Left renal pelvis (tissue), 4 donors: Measurements from ENCODE around the gene NRBF2. TPM values are rescaled to one million over a fixed set of nuclear protein-coding genes. Genes with fewer than 3 reads are reported as not detected.
"Not testable (repeated sequence)": the region's sequence is repeated elsewhere in the genome, so short reads cannot be mapped to it uniquely, and the experiment has no call there.

Experiments used
- DNase-seq, 4 donors: peaks; one replicate each; pipeline ENCODE4 v3.0.0-alpha.2; 2013; ENCODE audit warnings: low read depth in 4 of 4, low spot score in 3 of 4
- polyA plus RNA-seq, 4 donors: library from polyadenylated mRNA; unstranded; fragments of 120-200 nt; gene quantifications; one replicate each; pipeline ENCODE4 v1.2.1, GENCODE V29; 2013; ENCODE audit not compliant: insufficient read length in 4 of 4

NRBF2 gene
- polyA plus RNA-seq, 4 donors = 20.4 to 28.3 (median 22.9) TPM

GRCh38 chr10:63116452-63117072 is 16.6 kb upstream of the NRBF2 start:
- DNase-seq = no peak

GRCh38 chr10:63119041-63119440 is 14.1 kb upstream of the NRBF2 start:
- no peak for DNase-seq

- DNase-seq = no peak
Measured at GRCh38 chr10:63120554-63120953, 12.6 kb upstream of the NRBF2 start.

- no peak for DNase-seq
Measured at GRCh38 chr10:63123727-63124362, 9.3 kb upstream of the NRBF2 start.

- DNase-seq = no peak
Measured at GRCh38 chr10:63125459-63125858, 7.7 kb upstream of the NRBF2 start.

DNA sequence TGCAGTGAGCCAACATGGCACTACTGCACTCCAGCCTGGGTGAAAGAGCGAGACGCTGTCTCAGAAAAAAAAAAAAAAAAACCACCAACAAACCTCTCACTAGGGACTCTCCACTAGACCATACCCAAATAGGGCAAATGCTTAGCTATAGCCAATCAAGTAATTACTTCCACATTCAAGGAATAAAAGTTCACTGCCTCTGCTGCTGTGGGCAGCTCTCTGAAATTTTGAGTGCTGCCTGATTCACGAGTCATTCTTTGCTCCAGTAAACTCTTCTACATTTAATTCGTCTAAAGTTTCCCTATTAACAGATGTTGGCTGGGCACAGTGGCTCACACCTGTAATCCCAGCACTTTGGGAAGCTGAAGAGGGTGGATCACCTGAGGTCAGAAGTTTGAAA is 4.7 kb upstream of the NRBF2 start:
- DNase-seq = no peak

- DNase-seq = no peak
Measured at GRCh38 chr10:63129888-63130287, 3.2 kb upstream of the NRBF2 start.

DNA sequence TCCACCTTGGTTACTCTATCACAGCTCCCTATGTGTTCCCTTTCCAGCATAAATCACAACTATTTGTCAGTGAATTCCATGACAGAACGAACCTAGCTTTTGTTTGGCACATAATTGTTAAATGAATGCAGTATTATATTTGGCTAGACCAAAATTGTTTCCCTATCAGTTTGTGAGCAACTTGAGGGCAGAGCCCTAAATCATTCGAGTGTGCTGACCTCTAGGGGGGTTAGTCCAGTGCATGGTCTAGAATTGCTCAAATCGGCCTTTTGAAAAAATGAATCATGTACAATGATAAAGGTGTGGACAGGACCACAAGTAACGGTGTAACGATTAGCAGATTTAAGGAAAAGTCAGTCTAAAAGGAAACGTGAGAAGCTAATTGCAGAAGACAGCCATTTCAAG is 475 bp upstream of the NRBF2 start:
- DNase-seq = no peak

- no peak for DNase-seq
Measured at GRCh38 chr10:63133821-63134557, 861 bp downstream of the NRBF2 start.

- no peak for DNase-seq
Measured at GRCh38 chr10:63137306-63137705, 4.2 kb downstream of the NRBF2 start.

- DNase-seq = no peak
Measured at GRCh38 chr10:63140077-63140476, 6.9 kb downstream of the NRBF2 start.

- DNase-seq = no peak
Measured at GRCh38 chr10:63142136-63142535, 9.0 kb downstream of the NRBF2 start.

GRCh38 chr10:63143987-63144386 is 10.9 kb downstream of the NRBF2 start:
- no peak for DNase-seq

GRCh38 chr10:63145782-63146181 is 12.7 kb downstream of the NRBF2 start:
- no peak for DNase-seq

DNA sequence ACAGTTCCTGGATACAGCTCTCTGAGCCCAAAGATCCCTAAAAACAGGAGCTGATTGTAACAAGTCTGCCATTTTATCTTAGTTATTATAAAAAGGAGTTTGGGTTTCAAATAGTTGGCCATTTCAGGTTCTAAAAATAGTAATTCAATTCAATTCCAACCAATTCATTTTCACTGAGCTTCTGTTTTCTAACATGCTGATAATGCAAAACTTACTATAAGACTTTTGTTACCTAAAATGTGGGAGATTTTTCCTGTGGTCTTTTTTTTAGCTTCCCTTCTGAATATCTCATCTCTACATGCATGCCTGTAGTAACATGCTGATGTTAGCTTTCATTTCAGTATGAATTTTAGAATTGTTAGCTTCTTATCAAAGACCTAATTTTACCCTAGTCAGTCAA is 13.4 kb downstream of the NRBF2 start:
- DNase-seq = no peak

- no peak for DNase-seq
Measured at GRCh38 chr10:63150745-63151144, 17.6 kb downstream of the NRBF2 start.

GRCh38 chr10:63153868-63154545 is 20.9 kb downstream of the NRBF2 start:
- not testable (repeated sequence) for DNase-seq

GRCh38 chr10:63154546-63155387 is 21.6 kb downstream of the NRBF2 start:
- DNase-seq = no peak

DNA sequence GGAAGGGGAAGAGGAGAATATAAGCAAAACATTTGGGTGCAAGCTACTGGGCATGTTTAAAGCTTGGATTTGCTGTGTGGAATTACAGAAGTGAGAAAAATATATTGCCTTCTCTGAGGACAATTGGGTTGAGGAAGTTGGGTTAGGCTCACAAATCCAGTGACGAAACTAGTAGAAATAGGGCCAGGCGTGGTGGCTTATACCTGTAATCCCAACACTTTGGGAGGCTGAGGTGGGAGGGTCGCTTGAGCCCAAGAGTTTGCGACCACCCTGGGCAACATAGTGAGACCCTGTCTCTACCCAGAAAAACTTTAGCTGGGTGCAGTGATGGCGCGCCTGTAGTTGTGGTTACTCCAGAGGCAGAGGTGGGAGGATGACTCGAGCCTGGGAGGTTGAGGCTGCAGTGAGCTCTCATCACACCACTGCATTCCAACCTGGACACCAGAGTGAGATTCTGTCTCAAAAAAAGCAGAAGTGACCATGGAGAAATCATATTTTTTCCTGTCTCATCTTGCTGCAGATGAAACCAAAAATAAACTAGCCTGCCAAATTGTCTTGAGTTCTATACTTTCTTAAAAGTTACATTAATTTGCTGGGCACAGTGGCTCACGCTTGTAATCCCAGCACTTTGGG is 22.4 kb downstream of the NRBF2 start:
- DNase-seq = no peak

GRCh38 chr10:63156236-63156635 is 23.1 kb downstream of the NRBF2 start:
- no peak for DNase-seq
